PC-9 (cell line): ENCODE data around the gene PARS2. TPM values are rescaled to one million over a fixed set of nuclear protein-coding genes. Genes with fewer than 3 reads are reported as not detected.

Source experiments
- BruUV-seq: library from RNA; stranded (reverse); fragments of 400-500 nt; replicated peaks from 2 replicates; lab custom pipeline; 2021; lab: Mats Ljungman, UMichigan
- CTCF ChIA-PET: fragments of 300-600 bp; sonication (Branson Sonifier 250); formaldehyde crosslinking; loops from one replicate; lab custom pipeline; 2022; ENCODE audit warnings: antibody characterized with exemption; lab: Charles Lee
- POLR2A ChIA-PET: fragments of 300-600 bp; sonication (Branson Sonifier 250); formaldehyde crosslinking; loops from one replicate; lab custom pipeline; 2022; ENCODE audit warnings: antibody characterized with exemption; ENCODE audit not compliant: unreplicated experiment; lab: Charles Lee
- DNase-seq, 2 experiments: peaks; one replicate each; pipeline versions ENCODE4 v3.0.0 to v3.0.0-alpha.2; 2015 to 2022; ENCODE audit warnings: mixed read lengths in 1 of 2
- H2AFZ ChIP-seq: fragments of 200-600 bp; sonication (generic); 2 replicates; pipeline ENCODE4 v1.8.1; 2017; ENCODE audit warnings: antibody characterized with exemption
- H3F3A ChIP-seq: fragments of 200-600 bp; sonication (generic); 2 replicates; pipeline ENCODE4 v1.8.1; 2017; ENCODE audit warnings: antibody characterized with exemption, mild to moderate bottlenecking, low read depth; ENCODE audit not compliant: insufficient read depth
- H3K27ac ChIP-seq: fragments of 200-600 bp; sonication (generic); 2 replicates; pipeline ENCODE4 v1.6.1; 2016; ENCODE audit warnings: mixed run types
- H3K27me3 ChIP-seq: fragments of 200-600 bp; sonication (generic); 2 replicates; pipeline ENCODE4 v1.6.1; 2016; ENCODE audit warnings: low read depth, mixed run types; ENCODE audit not compliant: insufficient read depth
- H3K36me3 ChIP-seq: fragments of 200-600 bp; sonication (generic); 2 replicates; pipeline ENCODE4 v1.6.1; 2016; ENCODE audit warnings: low read depth, mixed run types
- H3K4me1 ChIP-seq: fragments of 200-600 bp; sonication (generic); replicated peaks from 2 replicates; pipeline ENCODE4 v1.6.1; 2016; ENCODE audit warnings: mixed run types; ENCODE audit not compliant: insufficient read depth
- H3K4me2 ChIP-seq: fragments of 200-600 bp; sonication (generic); 2 replicates; pipeline ENCODE4 v1.6.1; 2017; ENCODE audit warnings: mixed run types
- H3K4me3 ChIP-seq: fragments of 200-600 bp; sonication (generic); 2 replicates; pipeline ENCODE4 v1.6.1; 2016; ENCODE audit warnings: mixed run types
- H3K79me2 ChIP-seq: fragments of 200-600 bp; sonication (generic); 2 replicates; pipeline ENCODE4 v1.6.1; 2017; ENCODE audit warnings: low read depth, mixed run types
- H3K9me2 ChIP-seq: fragments of 200-600 bp; sonication (generic); 2 replicates; pipeline ENCODE4 v1.8.1; 2017; ENCODE audit warnings: mild to moderate bottlenecking; ENCODE audit not compliant: insufficient read depth
- H3K9me3 ChIP-seq: fragments of 200-600 bp; sonication (generic); 2 replicates; pipeline ENCODE4 v1.8.1; 2016; ENCODE audit warnings: low read depth; ENCODE audit not compliant: insufficient read depth
- H4K20me1 ChIP-seq: fragments of 200-600 bp; sonication (generic); 2 replicates; pipeline ENCODE4 v1.8.1; 2017; ENCODE audit not compliant: insufficient read depth
- EZH2 ChIP-seq: fragments of 200-600 bp; sonication (generic); IDR thresholded peaks from 2 replicates; pipeline ENCODE4 v1.8.0; 2017; ENCODE audit warnings: antibody characterized with exemption, low read depth
- intact Hi-C: fragments of 100-400 bp; cut with micrococcal nuclease; formaldehyde crosslinking; loops from one replicate; pipeline ENCODE4 v1.10.0; 2022; ENCODE audit not compliant: unreplicated experiment
- total RNA-seq: library from RNA; stranded (reverse); gene quantifications from 2 replicates; pipeline ENCODE4 v1.2.3, GENCODE V29; 2021
- TF ChIP-seq, protein P1 (sequence below): fragments of 200-600 bp; sonication (generic); conservative IDR thresholded peaks from 2 replicates; pipeline ENCODE4 v1.6.1; 2017; ENCODE audit warnings: mixed run types, antibody characterized with exemption, mild to moderate bottlenecking, moderate library complexity

The PARS2 gene
- total RNA-seq, 1 experiment from 2014 or later = 13.4 TPM

DNA sequence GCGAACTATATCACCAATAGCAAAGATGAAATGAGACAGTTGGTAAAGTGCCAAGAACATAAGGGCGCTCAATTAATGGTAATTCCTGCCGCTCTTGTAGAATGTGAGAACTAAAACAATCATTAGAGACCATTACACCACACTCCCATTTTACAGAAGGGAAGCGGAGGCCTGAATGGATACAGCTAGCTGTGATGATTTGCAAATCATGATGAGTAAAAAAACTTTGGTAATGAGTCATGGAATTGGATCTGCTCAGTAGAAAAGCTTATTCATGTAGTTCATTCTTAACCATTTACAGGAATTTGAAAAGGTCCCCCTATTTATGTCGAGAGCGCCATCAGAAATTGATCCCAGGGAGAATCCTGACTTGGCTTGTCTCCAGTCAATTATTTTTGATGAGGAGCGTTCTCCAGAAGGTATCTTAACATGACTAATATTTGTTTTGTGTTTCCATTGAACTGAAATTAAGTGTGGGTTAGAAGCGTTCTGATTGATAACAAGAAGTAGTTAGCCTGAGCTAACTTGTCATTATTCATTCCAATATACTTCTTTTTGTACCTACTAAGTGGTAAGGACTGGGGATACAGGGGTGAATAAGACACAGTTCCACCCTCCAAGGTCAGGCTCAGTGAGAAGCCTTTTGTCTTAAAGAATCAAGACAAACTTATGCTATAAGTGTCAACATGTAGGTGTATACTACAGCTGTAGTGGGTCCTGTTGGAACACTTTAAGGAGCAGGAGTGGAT is 47.9 kb downstream of the PARS2 start:
- no peaks in the 10 kb centered on the region; the same call in 1 of the 2 replicates for H3K27me3 ChIP-seq
- H2AFZ ChIP-seq = peak overlapping the region; percentile 86
- peak in 1 of 2 experiments; percentile 52 for DNase-seq
- no peaks in the 10 kb centered on the region; the same call in 1 of the 2 replicates for H3F3A ChIP-seq
- TF ChIP-seq EZH2 = no peak
- TF ChIP-seq, protein P1, sequence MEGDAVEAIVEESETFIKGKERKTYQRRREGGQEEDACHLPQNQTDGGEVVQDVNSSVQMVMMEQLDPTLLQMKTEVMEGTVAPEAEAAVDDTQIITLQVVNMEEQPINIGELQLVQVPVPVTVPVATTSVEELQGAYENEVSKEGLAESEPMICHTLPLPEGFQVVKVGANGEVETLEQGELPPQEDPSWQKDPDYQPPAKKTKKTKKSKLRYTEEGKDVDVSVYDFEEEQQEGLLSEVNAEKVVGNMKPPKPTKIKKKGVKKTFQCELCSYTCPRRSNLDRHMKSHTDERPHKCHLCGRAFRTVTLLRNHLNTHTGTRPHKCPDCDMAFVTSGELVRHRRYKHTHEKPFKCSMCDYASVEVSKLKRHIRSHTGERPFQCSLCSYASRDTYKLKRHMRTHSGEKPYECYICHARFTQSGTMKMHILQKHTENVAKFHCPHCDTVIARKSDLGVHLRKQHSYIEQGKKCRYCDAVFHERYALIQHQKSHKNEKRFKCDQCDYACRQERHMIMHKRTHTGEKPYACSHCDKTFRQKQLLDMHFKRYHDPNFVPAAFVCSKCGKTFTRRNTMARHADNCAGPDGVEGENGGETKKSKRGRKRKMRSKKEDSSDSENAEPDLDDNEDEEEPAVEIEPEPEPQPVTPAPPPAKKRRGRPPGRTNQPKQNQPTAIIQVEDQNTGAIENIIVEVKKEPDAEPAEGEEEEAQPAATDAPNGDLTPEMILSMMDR = no peak
- BruUV-seq = no TSS peak
- H3K9me2 ChIP-seq = no peaks in the 10 kb centered on the region
- peak overlapping the region; percentile 82 for H3K4me2 ChIP-seq
- H4K20me1 ChIP-seq = no peaks in the 10 kb centered on the region
- POLR2A ChIA-PET = no interaction called here
- intact Hi-C loops = loop anchor here (1.0 to 5.0 kb wide), 2 partner anchors 81 to 663 kb away; partner anchors contain the start of genes TCEANC2 and TMEM59
- H3K27ac ChIP-seq = peak overlapping the region; percentile 78
- H3K4me3 ChIP-seq = peak overlapping the region; percentile 82
- peaks cover 18% of the 10 kb centered on the region for H3K36me3 ChIP-seq
- CTCF ChIA-PET = no interaction called here
- peaks cover 12% of the 10 kb centered on the region for H3K4me1 ChIP-seq
- no peaks in the 10 kb centered on the region for H3K9me3 ChIP-seq
- peaks cover 26% of the 10 kb centered on the region for H3K79me2 ChIP-seq

- ChIA-PET CTCF (interaction anchor here (0.6 to 0.7 kb wide), 2 partner anchors 12 to 229 kb away, joined by 3 to 9 read pairs; no protein-coding TSS in a partner anchor), POLR2A (no interaction called here)
- Histone ChIP-seq H3K4me3 (peak within 1 kb of the TSS; percentile 82), H3K27ac (peak within 1 kb of the TSS; percentile 78), H3K4me2 (peak within 1 kb of the TSS; percentile 82), H3K27me3 (peaks cover 5% of the 10 kb centered on the region), H3K79me2 (peaks cover 26% of the 10 kb centered on the region), H3K9me2 (no peaks in the 10 kb centered on the region), H4K20me1 (no peaks in the 10 kb centered on the region), H3K4me1 (peaks cover 9% of the 10 kb centered on the region), H3K9me3 (no peaks in the 10 kb centered on the region), H3K36me3 (peaks cover 12% of the 10 kb centered on the region), H2AFZ (peak within 1 kb of the TSS; percentile 86), H3F3A (no peaks in the 10 kb centered on the region)
- peak; percentile 66 to 86 for DNase-seq
- TSS peak; percentile 85 for BruUV-seq
- TF ChIP-seq EZH2 = no peak
- TF ChIP-seq, protein P1 = no peak; the same call in 1 of the 2 replicates
- intact Hi-C loops = loop anchor here (1.0 to 5.0 kb wide), 2 partner anchors 82 to 662 kb away; partner anchors contain the start of genes TCEANC2 and TMEM59
Measured at GRCh38 chr1:54715493-54716298, 48.6 kb downstream of the PARS2 start, which contains the start of gene TTC4. Gene TTC4 (plus strand): TSS chr1:54715861. CDS start chr1:54715909, 48 bp downstream.

DNA sequence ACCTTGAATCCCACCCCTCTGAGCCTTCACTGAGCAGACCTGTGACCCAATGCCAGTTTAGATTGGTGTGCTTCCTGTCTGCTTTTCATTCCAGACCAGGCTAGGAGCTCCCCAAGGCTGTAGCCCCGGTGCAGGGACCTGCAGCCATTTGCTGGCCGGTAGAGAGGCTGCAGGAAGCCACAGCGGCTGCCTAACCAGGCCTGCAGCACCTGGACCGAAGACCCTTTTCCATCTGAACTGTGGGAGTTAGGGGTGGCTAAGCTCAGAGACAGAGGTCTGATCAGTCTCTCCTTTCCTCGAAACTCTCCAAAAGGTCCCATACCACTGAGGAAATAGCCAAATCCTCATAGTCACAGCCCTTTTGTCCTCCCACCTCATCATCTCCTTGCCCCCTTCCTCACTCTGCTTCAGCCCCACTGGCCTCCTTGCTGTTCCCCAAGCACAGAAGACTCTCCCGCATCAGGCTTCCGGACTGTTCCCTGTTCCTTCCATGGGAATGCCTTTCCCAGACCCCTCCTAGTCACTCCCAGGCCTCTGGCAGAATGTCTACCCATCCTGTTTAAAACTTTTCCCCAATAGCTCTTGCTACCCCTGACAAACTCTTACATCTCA is 49.3 kb downstream of the PARS2 start:
- ChIA-PET POLR2A (no interaction called here), CTCF (interaction anchor here (0.7 kb wide), 1 partner anchor 13 kb away, joined by 9 read pairs; no protein-coding TSS in a partner anchor)
- intact Hi-C loops = loop anchor here (5.0 kb wide), 1 partner anchor 82 kb away; no protein-coding TSS in a partner anchor

More for the DNA sequence above, 49.3 kb downstream of the PARS2 start:
- H3K9me3 ChIP-seq = no peaks in the 10 kb centered on the region
- no TSS peak for BruUV-seq
- H3K79me2 ChIP-seq = peaks cover 26% of the 10 kb centered on the region
- peaks cover 9% of the 10 kb centered on the region for H3K4me1 ChIP-seq
- H3K36me3 ChIP-seq = 0 out of 2 replicates have a peak, but pooled peaks cover 9% of the 10 kb centered on the region
- no peaks in the 10 kb centered on the region for H3F3A ChIP-seq
- H3K27me3 ChIP-seq = peaks cover 12% of the 10 kb centered on the region
- no peaks in the 10 kb centered on the region for H4K20me1 ChIP-seq
- peak overlapping the region; percentile 82; the same call in 1 of the 2 replicates for H3K4me3 ChIP-seq
- no peaks in the 10 kb centered on the region for H3K9me2 ChIP-seq
- peak overlapping the region; percentile 79 for H2AFZ ChIP-seq
- peak overlapping the region; percentile 82 for H3K4me2 ChIP-seq
- H3K27ac ChIP-seq = no peak overlapping the region
- TF ChIP-seq, protein P1 = no peak
- TF ChIP-seq EZH2 = no peak
- no peak for DNase-seq
